NCI-H510A (cell line): ENCODE results near the gene OR8B2.
"Not testable (repeated sequence)": the region's sequence is repeated elsewhere in the genome, so short reads cannot be mapped to it uniquely, and the experiment has no call there.

Source experiments
- DNase-seq: peaks from one replicate; lab custom pipeline; 2025; lab: John Stamatoyannopoulos, UW

OR8B2 gene, protein sequence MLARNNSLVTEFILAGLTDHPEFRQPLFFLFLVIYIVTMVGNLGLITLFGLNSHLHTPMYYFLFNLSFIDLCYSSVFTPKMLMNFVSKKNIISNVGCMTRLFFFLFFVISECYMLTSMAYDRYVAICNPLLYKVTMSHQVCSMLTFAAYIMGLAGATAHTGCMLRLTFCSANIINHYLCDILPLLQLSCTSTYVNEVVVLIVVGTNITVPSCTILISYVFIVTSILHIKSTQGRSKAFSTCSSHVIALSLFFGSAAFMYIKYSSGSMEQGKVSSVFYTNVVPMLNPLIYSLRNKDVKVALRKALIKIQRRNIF

GRCh38 chr11:124384399-124384798, at the start of gene OR8B2:
Gene OR8B2, minus strand, starts transcription at chr11:124384499. Its CDS starts 1,156 bp downstream, at chr11:124383343.
- DNase-seq = no peak

- DNase-seq = no peak
Observed at GRCh38 chr11:124429599-124429998, 45.3 kb upstream of the OR8B2 start.

GRCh38 chr11:124424384-124424921, 40.2 kb upstream of the OR8B2 start, which contains the start of gene OR8B4:
Gene OR8B4, minus strand, starts transcription at chr11:124424871. Its CDS starts 0 bp downstream, at chr11:124424871.
- no peak for DNase-seq

GRCh38 chr11:124421043-124421442, 36.7 kb upstream of the OR8B2 start:
- no peak for DNase-seq

GRCh38 chr11:124415356-124415923, 31.1 kb upstream of the OR8B2 start:
- DNase-seq = no peak

DNA sequence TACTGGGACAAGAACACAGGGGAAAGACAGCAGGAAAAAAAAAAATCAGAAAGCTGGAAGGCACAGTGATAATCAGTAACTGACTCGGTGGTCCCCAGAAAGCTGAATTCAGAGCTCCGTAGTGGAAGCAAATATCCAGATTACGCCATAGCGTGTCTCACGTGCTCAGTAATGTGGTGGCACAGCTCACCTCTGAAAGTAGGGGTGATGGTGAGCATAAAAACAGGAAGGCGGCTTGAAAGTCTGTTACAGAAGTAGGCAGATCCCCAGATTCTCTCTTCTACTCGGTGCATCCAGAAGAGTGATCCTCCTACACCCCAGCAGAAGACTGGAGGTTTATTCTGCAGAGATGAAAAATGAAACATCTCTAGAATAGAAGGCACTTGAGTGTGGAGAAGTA, 25.6 kb upstream of the OR8B2 start:
- no peak for DNase-seq

DNA sequence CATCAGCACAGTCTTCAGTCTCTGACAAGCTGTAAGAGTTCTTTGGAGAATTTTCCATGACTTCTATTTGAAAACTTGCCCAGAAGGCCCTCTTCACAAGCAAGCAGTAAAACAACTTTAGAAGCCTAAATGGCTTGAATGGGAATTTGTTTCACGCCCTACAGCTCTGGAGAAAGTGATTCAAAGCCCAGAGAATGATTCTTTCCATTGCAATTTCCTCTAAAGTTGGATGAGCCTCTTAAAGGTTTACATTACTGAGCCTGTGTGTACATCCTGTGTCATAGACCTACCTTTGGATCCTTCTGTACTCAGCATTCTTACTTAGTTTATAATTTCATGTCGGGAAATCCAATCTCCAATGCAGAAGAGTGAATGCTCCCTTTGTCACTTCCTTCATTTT, 21.3 kb upstream of the OR8B2 start:
- no peak for DNase-seq

GRCh38 chr11:124403186-124403585, 18.9 kb upstream of the OR8B2 start:
- DNase-seq = not testable (repeated sequence)

DNA sequence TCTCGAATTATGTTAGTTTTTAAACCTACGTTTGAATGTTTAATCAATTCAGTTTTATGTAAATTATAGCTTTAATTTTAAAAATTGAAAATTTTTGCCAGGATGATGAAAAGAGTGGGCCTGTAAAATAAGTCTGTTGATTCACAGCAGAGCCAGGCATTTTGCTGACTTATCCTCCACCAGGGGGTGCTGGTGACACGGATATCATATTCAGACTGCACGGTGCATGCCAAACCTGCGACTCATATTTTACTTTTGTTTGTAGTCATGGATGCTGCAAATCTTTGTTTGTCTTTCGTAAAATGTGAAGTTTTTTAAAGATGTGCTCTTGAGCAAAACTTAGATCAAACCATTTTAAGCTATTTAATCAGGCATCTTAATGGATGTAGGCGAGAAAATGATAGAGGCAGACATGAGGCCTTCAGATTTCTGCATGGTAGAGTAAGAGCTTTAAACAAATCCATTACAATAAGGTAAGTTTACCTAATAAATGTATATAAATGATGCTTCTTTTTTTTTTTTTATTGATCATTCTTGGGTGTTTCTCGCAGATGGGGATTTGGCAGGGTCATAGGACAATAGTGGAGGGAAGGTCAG, 18.1 kb upstream of the OR8B2 start:
- DNase-seq = no peak

DNA sequence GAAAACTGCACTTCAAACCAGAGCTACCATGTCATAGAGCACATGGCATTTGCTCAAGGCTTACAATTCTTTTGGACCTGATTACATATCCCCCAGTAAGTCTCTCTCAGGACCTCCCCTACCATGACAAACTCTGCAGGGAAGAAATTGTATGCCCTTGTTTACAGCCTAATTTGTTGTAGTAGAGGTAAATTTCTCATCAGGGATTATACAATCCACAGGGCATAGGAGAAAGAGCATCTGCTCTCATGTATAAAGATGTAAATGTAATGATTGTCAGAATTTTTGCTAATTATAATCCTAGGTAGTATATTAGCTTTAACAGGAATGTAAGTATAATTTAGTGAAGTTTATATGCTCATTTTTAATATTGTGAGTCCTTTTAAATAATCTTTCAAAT, 14.6 kb upstream of the OR8B2 start, which contains the start of gene OR8B3:
TSS of gene OR8B3 (minus strand) at position 101 of the 400 bp plus-strand sequence. CDS start 1,673 bp downstream, outside the sequence.
- DNase-seq = no peak

- DNase-seq = not testable (repeated sequence)
Observed at GRCh38 chr11:124396847-124397246, 12.5 kb upstream of the OR8B2 start.

DNA sequence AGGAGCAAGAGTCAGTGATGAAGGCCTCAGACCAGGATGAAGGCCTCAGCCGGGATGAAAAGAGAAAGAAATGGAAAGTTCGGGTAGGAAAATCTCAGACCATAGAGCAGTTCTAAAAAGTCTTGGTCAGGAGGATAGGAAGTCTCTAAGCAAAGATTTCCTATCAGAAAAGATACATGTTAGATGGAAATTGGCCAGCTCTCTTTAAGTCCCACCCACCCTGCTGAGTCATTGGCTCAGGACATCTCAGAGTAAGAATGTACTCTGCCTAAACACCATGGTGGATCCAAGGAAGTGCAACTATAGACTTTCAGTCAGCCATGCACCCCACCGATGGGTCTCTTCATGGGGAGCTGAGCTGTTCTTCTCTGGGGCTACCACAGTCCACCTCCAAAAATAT, 10.1 kb upstream of the OR8B2 start:
- DNase-seq = no peak

DNA sequence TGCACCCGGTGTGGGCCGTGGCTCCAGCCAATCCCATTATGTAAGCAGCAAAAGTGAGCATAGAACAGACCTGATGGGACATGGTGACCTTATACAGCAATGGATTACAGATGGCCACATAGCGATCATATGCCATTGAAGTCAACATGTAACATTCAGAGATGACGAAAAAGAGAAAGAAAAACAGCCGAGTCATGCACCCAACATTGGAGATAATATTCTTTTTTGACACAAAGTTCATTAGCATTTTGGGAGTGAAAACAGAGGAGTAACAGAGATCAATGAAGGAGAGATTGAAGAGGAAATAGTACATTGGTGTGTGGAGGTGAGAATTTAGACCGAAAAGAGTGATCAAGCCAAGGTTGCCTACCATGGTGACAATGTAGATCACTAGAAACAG, 1.4 kb downstream of the OR8B2 start:
- not testable (repeated sequence) for DNase-seq

DNA sequence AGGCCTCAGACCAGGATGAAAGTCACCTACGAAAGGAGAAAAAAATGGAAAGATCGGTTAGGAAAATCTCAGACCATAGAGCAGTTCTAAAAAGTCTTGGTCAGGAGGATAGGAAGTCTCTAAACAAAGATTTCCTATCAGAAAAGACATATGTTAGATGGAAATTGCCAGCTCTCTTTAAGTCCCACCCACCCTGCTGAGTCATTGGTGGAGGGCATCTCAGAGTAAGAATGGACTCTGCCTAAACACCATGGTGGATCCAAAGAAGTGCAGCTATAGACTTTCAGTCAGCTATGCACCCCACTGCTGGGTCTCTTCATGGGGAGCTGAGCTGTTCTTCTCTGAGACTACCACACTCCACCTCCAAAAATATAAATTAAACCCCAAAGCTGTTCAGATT, 3.7 kb downstream of the OR8B2 start:
- DNase-seq = no peak

DNA sequence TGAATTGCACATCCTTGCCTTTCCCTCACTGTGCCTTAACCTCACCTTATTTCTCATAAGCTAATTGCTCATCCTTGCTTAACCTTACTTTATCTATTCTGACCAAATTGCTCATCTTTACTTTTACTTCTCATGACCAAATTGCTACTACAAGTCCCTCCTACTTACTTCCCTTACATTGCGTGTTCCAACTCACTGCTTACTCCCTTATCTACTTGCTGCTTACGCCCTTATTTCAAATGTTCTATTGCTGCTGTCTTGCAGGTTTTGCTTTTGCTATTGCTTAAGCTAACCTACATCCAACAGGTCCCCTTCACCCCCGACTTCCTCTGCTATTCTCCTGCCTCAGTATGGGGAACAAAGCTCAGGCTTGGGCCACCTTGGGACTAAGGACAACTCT, 8.0 kb downstream of the OR8B2 start:
- no peak for DNase-seq

- DNase-seq = no peak
Observed at GRCh38 chr11:124359566-124359965, 24.7 kb downstream of the OR8B2 start.

DNA sequence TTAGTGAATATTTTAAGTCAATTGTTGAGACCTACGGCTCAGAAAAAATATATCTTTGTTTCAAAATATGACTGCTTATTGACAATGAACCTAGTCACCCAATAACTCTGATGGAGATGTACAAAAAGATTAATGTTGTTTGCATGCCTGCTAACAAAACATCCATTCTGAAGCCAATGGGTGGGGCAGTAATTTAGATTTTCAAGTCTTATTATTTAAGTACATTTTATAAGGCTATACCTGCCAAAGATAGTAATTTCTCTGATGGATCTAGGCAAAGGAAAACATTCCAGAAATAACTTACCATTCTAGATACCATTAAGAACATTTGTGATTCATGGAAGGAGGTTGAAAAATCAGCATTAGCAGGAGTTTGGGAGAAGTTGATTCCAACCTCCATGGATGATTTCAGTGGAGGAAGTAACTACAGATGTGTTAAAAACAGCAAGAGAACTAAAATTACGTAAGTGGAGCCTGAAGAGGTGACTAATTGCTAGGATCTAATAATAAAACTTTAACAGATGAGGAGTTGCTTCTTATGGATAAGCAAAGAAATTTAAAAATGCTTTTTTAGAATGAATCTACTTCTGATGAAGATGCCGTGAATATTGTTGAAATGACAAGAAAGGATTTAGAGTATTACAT, 37.9 kb downstream of the OR8B2 start:
- no peak for DNase-seq

- DNase-seq = no peak
Observed at GRCh38 chr11:124344346-124344745, 40.0 kb downstream of the OR8B2 start.

GRCh38 chr11:124340142-124340447, 44.2 kb downstream of the OR8B2 start:
- DNase-seq = no peak

- DNase-seq = no peak
Observed at GRCh38 chr11:124339396-124340141, 44.7 kb downstream of the OR8B2 start.
